ENCODE results near the gene SLC9A7.

The SLC9A7 gene

DNA sequence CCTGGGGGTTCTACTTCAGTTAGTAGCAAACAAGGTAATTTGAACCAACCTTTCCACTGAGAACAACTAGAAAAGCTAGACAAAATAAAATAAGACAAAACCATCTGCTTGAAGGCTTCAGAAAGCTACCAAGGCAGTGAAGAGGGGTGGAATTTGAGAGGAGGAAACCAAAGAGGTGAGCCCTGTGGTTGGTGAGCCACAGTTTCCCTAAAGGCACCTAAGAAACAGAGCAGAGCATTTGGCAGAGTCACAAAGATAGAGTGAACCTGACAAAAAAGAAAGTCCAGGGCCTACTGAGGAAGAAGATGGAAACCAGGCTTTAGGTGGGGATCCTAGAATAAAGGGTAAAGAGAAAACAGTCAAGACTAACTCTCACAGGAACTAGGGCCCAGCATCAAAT, 141.0 kb downstream of the SLC9A7 start:
- Histone ChIP-seq H3K4me3 (no peak overlapping the region), H3K27ac (no peak overlapping the region)
- DNase-seq (ENCODE audit: low spot score) = no peak
- TF ChIP-seq, protein P1, sequence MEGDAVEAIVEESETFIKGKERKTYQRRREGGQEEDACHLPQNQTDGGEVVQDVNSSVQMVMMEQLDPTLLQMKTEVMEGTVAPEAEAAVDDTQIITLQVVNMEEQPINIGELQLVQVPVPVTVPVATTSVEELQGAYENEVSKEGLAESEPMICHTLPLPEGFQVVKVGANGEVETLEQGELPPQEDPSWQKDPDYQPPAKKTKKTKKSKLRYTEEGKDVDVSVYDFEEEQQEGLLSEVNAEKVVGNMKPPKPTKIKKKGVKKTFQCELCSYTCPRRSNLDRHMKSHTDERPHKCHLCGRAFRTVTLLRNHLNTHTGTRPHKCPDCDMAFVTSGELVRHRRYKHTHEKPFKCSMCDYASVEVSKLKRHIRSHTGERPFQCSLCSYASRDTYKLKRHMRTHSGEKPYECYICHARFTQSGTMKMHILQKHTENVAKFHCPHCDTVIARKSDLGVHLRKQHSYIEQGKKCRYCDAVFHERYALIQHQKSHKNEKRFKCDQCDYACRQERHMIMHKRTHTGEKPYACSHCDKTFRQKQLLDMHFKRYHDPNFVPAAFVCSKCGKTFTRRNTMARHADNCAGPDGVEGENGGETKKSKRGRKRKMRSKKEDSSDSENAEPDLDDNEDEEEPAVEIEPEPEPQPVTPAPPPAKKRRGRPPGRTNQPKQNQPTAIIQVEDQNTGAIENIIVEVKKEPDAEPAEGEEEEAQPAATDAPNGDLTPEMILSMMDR (IDR thresholded peaks at IDR 0.05) = no peak

DNA sequence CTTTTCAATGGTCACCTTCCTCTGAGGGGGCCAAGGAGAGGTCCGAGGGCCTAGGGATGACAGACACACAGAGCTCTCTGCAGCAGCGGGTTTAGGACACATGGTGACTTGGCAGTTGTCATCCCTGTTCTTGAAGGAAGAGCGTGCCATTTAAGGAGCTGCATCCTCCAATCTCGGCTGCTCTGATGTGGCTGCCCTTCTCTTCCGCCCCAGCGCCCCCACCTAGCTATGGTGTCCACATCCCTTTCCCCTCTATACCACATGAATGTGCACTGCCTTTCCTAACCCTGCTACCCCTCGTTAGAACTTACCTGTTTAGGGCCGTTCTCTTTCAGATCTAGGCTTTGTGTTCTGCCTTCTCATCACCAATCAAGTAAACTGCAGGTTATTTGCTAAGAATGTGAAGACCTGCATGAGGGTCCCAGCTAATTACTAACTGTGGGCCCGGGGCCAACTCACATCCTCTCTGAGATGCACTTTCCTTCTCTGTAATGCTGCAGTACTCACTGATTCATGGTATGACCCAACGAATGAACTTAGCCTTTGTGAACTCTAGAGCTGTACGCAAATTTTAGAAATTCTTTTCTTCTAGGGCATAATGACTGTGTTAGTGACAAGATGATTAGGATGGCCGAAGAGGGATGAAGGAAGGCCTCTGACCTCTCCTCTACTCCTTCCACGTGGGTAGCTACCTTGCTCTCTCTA, 147.1 kb downstream of the SLC9A7 start:
- H3K4me3 ChIP-seq = no peak overlapping the region
- H3K27ac ChIP-seq = no peak overlapping the region
- TF ChIP-seq, protein P1 (IDR thresholded peaks at IDR 0.05) = no peak
- no peak for DNase-seq (ENCODE audit: low spot score)

DNA sequence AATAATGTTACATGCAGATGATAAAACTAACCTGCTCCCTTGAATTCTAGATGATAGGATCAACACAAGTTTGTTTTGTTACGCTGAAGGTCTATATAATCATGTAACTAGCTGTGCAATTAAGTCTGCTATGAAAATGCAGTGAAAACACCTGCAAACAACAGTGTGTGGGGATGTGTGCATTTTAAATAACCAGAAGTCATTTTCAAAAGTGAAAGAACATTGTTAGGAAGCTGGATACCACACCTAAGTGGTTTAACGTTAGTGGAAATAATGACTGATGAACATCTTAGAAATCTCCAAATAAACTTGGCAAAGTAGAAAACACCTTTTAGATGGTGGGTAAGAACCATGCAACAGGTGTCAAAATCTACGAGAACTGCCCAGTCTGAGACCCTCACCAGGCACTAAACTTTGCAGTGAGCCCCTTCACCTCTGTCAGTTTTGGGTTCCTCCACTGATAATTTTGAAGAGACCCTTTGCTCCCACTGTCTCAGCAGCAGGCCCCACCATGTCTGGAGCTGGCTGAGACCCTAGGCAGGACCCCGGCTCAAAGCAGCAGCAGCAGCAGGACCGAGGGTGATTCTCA, 148.8 kb downstream of the SLC9A7 start:
- Histone ChIP-seq H3K27ac (no peak overlapping the region), H3K4me3 (no peak overlapping the region)
- TF ChIP-seq, protein P1 (IDR thresholded peaks at IDR 0.05) = no peak
- no peak for DNase-seq (ENCODE audit: low spot score)

DNA sequence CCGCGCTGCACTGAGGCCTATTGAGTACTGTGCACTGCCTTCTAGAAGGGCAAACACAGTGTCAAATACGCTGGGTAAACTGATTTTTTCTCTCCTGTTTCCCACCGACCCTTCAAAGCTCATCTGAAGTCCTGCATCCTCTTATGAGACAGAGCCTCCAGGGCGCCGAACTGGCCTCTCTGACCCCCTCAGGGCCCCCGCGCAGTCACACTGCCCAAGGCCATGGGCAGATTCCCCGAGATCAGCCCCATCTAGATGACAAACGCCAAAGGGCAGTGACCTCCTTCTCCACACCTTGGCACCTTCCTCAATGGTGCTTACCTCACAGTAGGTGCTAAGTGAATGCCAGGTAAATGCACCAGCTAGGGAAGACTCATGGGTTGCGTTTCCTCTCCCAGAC, 151.0 kb downstream of the SLC9A7 start:
- Histone ChIP-seq H3K27ac (no peak overlapping the region), H3K4me3 (no peak overlapping the region)
- TF ChIP-seq, protein P1 (IDR thresholded peaks at IDR 0.05) = no peak
- DNase-seq (ENCODE audit: low spot score) = no peak

DNA sequence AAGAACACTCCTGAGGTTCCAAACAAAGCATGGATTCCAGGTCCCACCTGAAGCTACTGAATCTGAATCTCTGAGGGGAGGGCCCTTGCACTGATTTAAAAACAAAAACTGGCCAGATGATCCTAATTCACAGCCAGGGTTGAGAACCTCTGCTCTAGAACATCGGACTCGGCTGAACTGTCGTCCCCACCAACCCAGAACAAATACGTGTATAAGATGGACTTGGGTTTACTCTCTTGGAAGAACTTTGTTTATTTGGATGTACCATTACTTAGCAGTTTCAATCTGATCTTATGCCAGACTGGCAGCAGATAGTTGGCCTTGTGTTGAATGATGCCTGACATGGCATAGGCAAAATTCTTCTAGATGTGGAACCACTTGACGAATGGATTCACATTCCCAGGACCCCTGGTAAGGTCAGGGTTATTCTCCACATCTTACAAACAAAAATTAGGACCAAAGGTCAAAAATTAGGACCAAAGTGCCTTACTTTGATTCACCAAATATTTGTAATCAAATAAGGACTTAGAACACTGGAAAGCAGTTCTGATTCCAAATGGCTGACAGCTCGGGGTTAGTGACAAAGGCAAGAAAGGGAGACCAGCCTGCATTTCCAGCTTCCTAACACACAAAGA, 156.3 kb downstream of the SLC9A7 start:
- no peak overlapping the region for H3K27ac ChIP-seq
- TF ChIP-seq, protein P1 (IDR thresholded peaks at IDR 0.05) = no peak

DNA sequence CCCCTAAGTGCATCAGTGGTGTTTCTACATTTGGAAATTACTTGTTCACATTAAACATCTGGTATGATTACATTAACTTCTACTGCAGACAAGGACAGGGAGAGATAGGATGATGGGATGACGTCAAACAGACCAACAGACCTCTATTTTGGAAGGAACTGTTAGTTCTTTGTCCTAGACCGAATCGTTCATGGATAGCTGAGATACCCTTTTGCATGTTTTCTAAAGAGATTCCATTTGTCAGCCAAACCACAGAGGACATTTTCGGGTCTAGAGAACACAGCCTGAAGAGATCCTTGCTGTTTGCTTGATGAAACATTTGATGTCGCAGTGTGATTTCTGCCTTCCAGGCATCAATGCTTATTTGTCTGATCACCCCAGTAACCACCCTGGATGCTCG, 157.6 kb downstream of the SLC9A7 start:
- TF ChIP-seq, protein P1 (IDR thresholded peaks at IDR 0.05) = no peak
- H3K27ac ChIP-seq = no peak overlapping the region
- DNase-seq (ENCODE audit: low spot score) = no peak
- H3K4me3 ChIP-seq = no peak overlapping the region

More for the DNA sequence above, 156.3 kb downstream of the SLC9A7 start:
- H3K4me3 ChIP-seq = no peak overlapping the region
- no peak for DNase-seq (ENCODE audit: low spot score)

All from coronary artery (tissue), 2 donors.